Lower leg skin (tissue), 4 donors: ENCODE data around the gene AMBRA1. TPM values are rescaled to one million over a fixed set of nuclear protein-coding genes. Genes with fewer than 3 reads are reported as not detected.

Experiments
- DNase-seq, 2 donors: peaks; one replicate each; pipeline ENCODE4 v3.0.0-alpha.2; 2019; ENCODE audit warnings: low spot score in 2 of 2
- H3K4me3 ChIP-seq: fragments of 200-600 bp; sonication (generic); 2 replicates; pipeline ENCODE4 v1.5.1; 2017; ENCODE audit warnings: mild to moderate bottlenecking, low read depth; ENCODE audit not compliant: poor library complexity, severe bottlenecking
- CTCF ChIP-seq, 3 donors: fragments of 450-650 bp; IDR thresholded peaks; one replicate each; pipeline ENCODE4 v1.5.1; 2016; ENCODE audit warnings: antibody characterized with exemption in 3 of 3, mild to moderate bottlenecking in 3 of 3, moderate library complexity in 2 of 3
- POLR2A ChIP-seq, 2 donors: fragments of 450-650 bp; IDR thresholded peaks; one replicate each; pipeline ENCODE4 v1.6.1; 2016 to 2017; ENCODE audit warnings: antibody characterized with exemption in 2 of 2, mild to moderate bottlenecking in 1 of 2, moderate library complexity in 1 of 2
- WGBS, 2 donors: methylation state at CpG; one replicate each; pipeline ENCODE4 v1.1.5; 2018; 5-methylcytosine and 5-hydroxymethylcytosine counted together
- intact Hi-C: fragments of 100-400 bp; cut with DNase I; formaldehyde crosslinking; loops from one replicate; pipeline ENCODE4 v1.15.0; 2023; ENCODE audit warnings: low total_unique reads
- total RNA-seq, 4 donors: library from RNA; depleted of rRNA; stranded (reverse); fragments of >200 nt; gene quantifications; one replicate each; pipeline ENCODE4 v1.1.0, GENCODE V29; 2016

Gene AMBRA1
- total RNA-seq, 4 donors from 2014 or later = 31.5 to 67.5 (median 36.2) TPM

GRCh38 chr11:46640036-46640788, 46.4 kb upstream of the AMBRA1 start:
- intact Hi-C loops = no loop called here
- DNase-seq = no peak
- no peak for TF ChIP-seq CTCF (IDR thresholded peaks at IDR 0.05)
- no peak for TF ChIP-seq POLR2A (IDR thresholded peaks at IDR 0.05)
- 94 to 97% methylated on average over 6 of the region's 6 CpGs for WGBS, 2 donors
- H3K4me3 ChIP-seq = no peak overlapping the region

- 93 to 97% methylated on average over 7 of the region's 7 CpGs for WGBS, 2 donors
- intact Hi-C loops = no loop called here
- no peak for DNase-seq
- no peak for TF ChIP-seq POLR2A (IDR thresholded peaks at IDR 0.05)
- TF ChIP-seq CTCF (IDR thresholded peaks at IDR 0.05) = no peak
- no peak overlapping the region for H3K4me3 ChIP-seq
Observed at GRCh38 chr11:46639197-46639839, 45.5 kb upstream of the AMBRA1 start.

GRCh38 chr11:46637546-46637945, 43.7 kb upstream of the AMBRA1 start:
- DNase-seq = no peak
- intact Hi-C loops = no loop called here
- TF ChIP-seq POLR2A (IDR thresholded peaks at IDR 0.05) (no peak), CTCF (IDR thresholded peaks at IDR 0.05) (no peak)
- WGBS, 2 donors = 97% methylated on average over 5 of the region's 5 CpGs
- H3K4me3 ChIP-seq = no peak overlapping the region

- no peak for DNase-seq
- intact Hi-C loops = no loop called here
- no peak overlapping the region for H3K4me3 ChIP-seq
- TF ChIP-seq CTCF (IDR thresholded peaks at IDR 0.05) (no peak), POLR2A (IDR thresholded peaks at IDR 0.05) (no peak)
- WGBS, 2 donors = 84 to 86% methylated on average over 5 of the region's 5 CpGs
Observed at GRCh38 chr11:46635557-46636139, 41.8 kb upstream of the AMBRA1 start.

GRCh38 chr11:46633291-46634217, 39.7 kb upstream of the AMBRA1 start:
- no peak for DNase-seq
- intact Hi-C loops = no loop called here
- no peak for TF ChIP-seq POLR2A (IDR thresholded peaks at IDR 0.05)
- no peak for TF ChIP-seq CTCF (IDR thresholded peaks at IDR 0.05)
- H3K4me3 ChIP-seq = no peak overlapping the region
- 90 to 91% methylated on average over 22 of the region's 22 CpGs for WGBS, 2 donors
